Activated T-cell treated with anti-CD3 and anti-CD28 coated beads, Interleukin-2, amount 50 U/mL, for 72 hours (primary cell): ENCODE results near the gene MEGF11. TPM values are rescaled to one million over a fixed set of nuclear protein-coding genes. Genes with fewer than 3 reads are reported as not detected.

Experiments used
- ATAC-seq, 2 donors: fragments of 150-1000 bp; cut with Tn5 transposase; replicated peaks in 1 of 2; 2 replicates each; pipeline ENCODE4 v1.10.0; 2021; ENCODE audit warnings: moderate library complexity in 2 of 2, mild to moderate bottlenecking in 1 of 2
- DNase-seq, 2 donors: peaks; one replicate each; pipeline ENCODE4 v3.0.0; 2021 to 2022; ENCODE audit warnings: mixed read lengths in 1 of 2
- H3K27ac Mint-ChIP-seq: one replicate; pipeline ENCODE4 v1.8.0; 2022; ENCODE audit warnings: mild to moderate bottlenecking, moderate library complexity, mixed read lengths
- H3K27me3 Mint-ChIP-seq: one replicate; pipeline ENCODE4 v1.8.0; 2022; ENCODE audit warnings: low read depth, mixed read lengths
- H3K36me3 Mint-ChIP-seq, 2 donors: one replicate each; pipeline ENCODE4 v1.8.0; 2022; ENCODE audit warnings: mixed read lengths in 2 of 2, mild to moderate bottlenecking in 1 of 2; ENCODE audit not compliant: insufficient read depth in 2 of 2
- H3K4me1 Mint-ChIP-seq: one replicate; pipeline ENCODE4 v1.8.0; 2022; ENCODE audit warnings: low read depth, mixed read lengths
- H3K4me3 Mint-ChIP-seq, 2 donors: one replicate each; pipeline ENCODE4 v1.8.0; 2022; ENCODE audit warnings: mild to moderate bottlenecking in 2 of 2, mixed read lengths in 2 of 2, moderate library complexity in 2 of 2
- H3K9me3 Mint-ChIP-seq, 2 donors: one replicate each; pipeline ENCODE4 v1.8.0; 2022; ENCODE audit warnings: mixed read lengths in 2 of 2
- total RNA-seq, 2 donors: library from RNA; stranded (reverse); gene quantifications; one replicate each; pipeline ENCODE4 v1.2.3, GENCODE V29; 2022

MEGF11 gene
- total RNA-seq, 2 donors from 2014 or later = not detected

DNA sequence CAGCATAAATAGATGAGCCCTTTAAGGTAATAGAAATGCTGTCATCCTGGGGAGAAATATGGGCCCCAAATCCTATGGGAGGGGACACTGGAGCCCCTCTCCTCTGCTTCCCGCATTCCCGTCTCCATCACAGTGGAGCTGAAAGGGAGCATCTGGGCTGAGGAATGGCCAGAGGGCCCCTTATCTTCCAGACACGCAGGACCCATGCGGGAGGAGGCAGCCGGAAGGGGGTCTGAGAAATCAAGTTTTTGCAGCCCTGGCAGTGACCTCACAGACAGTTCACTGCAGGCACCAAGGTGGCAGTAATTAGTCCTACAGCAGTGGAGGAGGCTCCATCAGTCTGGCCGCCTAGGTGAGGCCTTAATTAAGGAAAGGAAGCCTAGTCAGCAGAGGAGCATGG is 304.1 kb downstream of the MEGF11 start:
- no peak for DNase-seq
- Mint-ChIP-seq H3K9me3 (no peaks in the 10 kb centered on the region), H3K27ac (no peak overlapping the region), H3K4me1 (peaks cover 4% of the 10 kb centered on the region), H3K36me3 (no peaks in the 10 kb centered on the region), H3K4me3 (no peak overlapping the region), H3K27me3 (no peaks in the 10 kb centered on the region)
- ATAC-seq = no peak

GRCh38 chr15:65949011-65949410 is 304.5 kb downstream of the MEGF11 start:
- no peaks in the 10 kb centered on the region for H3K36me3 Mint-ChIP-seq
- peaks cover 4% of the 10 kb centered on the region for H3K4me1 Mint-ChIP-seq
- peaks cover 4% of the 10 kb centered on the region for H3K27me3 Mint-ChIP-seq
- H3K27ac Mint-ChIP-seq = no peak overlapping the region
- no peak overlapping the region for H3K4me3 Mint-ChIP-seq
- ATAC-seq (no peak), DNase-seq (no peak)
- H3K9me3 Mint-ChIP-seq = no peaks in the 10 kb centered on the region

DNA sequence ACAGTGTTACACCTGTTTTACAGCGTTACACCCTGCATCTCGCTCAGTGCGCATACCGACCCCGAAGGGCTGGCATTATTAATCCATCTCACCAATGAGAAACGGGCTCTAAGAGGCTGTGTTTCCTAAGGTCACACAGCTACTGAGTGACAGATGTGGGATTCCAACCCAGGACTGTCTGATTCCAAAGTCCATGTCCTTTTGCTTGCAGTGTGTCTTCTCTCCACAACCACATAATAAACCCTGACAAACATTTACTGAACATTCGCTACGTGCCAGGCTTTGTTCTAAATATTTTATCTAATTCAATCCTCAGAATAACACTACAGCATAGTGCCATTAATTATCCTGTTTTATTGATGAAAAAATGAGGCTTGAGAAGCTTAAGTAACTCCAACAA is 305.2 kb downstream of the MEGF11 start:
- Mint-ChIP-seq H3K4me3 (no peak overlapping the region), H3K9me3 (no peaks in the 10 kb centered on the region)
- ATAC-seq = no peak

GRCh38 chr15:65947041-65947440 is 306.5 kb downstream of the MEGF11 start:
- Mint-ChIP-seq H3K27me3 (peaks cover 7% of the 10 kb centered on the region), H3K4me1 (peaks cover 11% of the 10 kb centered on the region)

More for the DNA sequence above, 305.2 kb downstream of the MEGF11 start:
- peaks cover 4% of the 10 kb centered on the region for H3K4me1 Mint-ChIP-seq
- DNase-seq = no peak
- H3K27me3 Mint-ChIP-seq = peaks cover 7% of the 10 kb centered on the region
- H3K36me3 Mint-ChIP-seq = no peaks in the 10 kb centered on the region
- H3K27ac Mint-ChIP-seq = no peak overlapping the region

DNA sequence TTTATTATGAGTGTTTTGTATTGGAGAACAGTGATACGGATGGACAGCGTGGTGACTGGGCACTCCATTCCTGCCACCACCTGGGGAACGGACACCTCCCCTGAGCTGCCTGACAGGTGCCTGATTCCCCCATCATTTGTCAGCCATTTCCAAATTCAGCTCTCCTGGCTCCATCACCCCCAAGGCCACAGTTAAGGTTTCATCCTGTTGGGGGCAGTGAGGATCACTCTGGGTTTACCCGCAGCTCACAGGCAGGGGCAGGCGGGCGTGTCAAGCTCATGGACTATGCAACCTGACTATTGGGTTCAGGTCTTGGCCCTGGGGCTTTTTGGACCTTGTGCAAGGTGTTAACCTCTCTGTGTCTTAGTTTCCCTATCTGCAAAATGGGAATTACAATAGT is 307.9 kb downstream of the MEGF11 start:
- Mint-ChIP-seq H3K36me3 (no peaks in the 10 kb centered on the region), H3K4me3 (no peak overlapping the region), H3K27me3 (peaks cover 7% of the 10 kb centered on the region), H3K4me1 (peaks cover 16% of the 10 kb centered on the region), H3K9me3 (no peaks in the 10 kb centered on the region), H3K27ac (no peak overlapping the region)
- no peak for ATAC-seq
- no peak for DNase-seq

More at GRCh38 chr15:65947041-65947440, 306.5 kb downstream of the MEGF11 start:
- no peak overlapping the region for H3K27ac Mint-ChIP-seq
- H3K4me3 Mint-ChIP-seq = no peak overlapping the region
- no peaks in the 10 kb centered on the region for H3K9me3 Mint-ChIP-seq
- ATAC-seq (no peak), DNase-seq (no peak)
- no peaks in the 10 kb centered on the region for H3K36me3 Mint-ChIP-seq

DNA sequence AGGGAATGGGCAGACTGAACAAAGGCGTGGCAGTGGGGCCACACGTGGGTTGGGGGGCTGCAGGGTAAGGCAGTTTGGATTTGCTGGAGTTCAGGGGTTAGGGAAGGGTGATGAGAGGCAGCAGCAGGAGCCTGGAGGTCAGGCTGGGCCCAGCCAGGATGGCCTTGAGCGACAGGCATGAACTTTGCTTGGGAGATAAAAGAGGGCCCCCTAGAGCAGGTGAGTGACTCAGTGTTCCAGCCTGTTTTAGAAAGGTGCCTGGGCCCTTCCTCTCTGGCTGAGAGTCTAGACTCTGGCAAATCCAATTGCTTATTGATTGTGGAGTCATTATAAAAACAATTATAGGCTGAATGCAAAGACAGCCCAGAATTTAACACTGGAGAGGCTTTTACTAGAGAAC is 309.1 kb downstream of the MEGF11 start:
- ATAC-seq = no peak
- H3K4me3 Mint-ChIP-seq = no peak overlapping the region
- H3K27me3 Mint-ChIP-seq = peaks cover 7% of the 10 kb centered on the region
- H3K36me3 Mint-ChIP-seq = no peaks in the 10 kb centered on the region
- H3K9me3 Mint-ChIP-seq = no peaks in the 10 kb centered on the region
- H3K4me1 Mint-ChIP-seq = peaks cover 16% of the 10 kb centered on the region
- DNase-seq = no peak
- H3K27ac Mint-ChIP-seq = no peak overlapping the region

GRCh38 chr15:65942436-65942835 is 311.1 kb downstream of the MEGF11 start:
- DNase-seq = peak; percentile 26 to 30

DNA sequence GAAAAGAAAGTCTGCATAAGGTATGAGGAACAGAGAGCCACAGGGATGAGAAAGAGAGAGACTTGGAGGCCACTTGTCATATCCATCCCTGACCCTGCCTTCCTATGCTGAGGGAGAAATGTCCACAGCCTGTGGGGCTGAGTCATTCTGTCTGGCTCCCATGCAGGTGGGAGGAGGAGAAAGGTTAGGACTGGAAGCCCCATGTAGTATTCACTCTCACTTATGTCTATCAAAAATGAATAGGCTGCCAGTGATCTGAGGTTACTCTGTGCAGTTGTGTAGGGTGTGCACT is 313.0 kb downstream of the MEGF11 start:
- Mint-ChIP-seq H3K9me3 (no peaks in the 10 kb centered on the region), H3K27ac (no peak overlapping the region), H3K4me3 (no peak overlapping the region), H3K36me3 (no peaks in the 10 kb centered on the region), H3K4me1 (peaks cover 16% of the 10 kb centered on the region), H3K27me3 (peaks cover 7% of the 10 kb centered on the region)
- no peak for DNase-seq
- peak; percentile 30 to 49 for ATAC-seq

More at GRCh38 chr15:65942436-65942835, 311.1 kb downstream of the MEGF11 start:
- Mint-ChIP-seq H3K9me3 (no peaks in the 10 kb centered on the region), H3K4me3 (no peak overlapping the region), H3K27ac (no peak overlapping the region), H3K4me1 (peaks cover 16% of the 10 kb centered on the region), H3K36me3 (no peaks in the 10 kb centered on the region), H3K27me3 (peaks cover 7% of the 10 kb centered on the region)
- peak; percentile 52 to 68 for ATAC-seq

DNA sequence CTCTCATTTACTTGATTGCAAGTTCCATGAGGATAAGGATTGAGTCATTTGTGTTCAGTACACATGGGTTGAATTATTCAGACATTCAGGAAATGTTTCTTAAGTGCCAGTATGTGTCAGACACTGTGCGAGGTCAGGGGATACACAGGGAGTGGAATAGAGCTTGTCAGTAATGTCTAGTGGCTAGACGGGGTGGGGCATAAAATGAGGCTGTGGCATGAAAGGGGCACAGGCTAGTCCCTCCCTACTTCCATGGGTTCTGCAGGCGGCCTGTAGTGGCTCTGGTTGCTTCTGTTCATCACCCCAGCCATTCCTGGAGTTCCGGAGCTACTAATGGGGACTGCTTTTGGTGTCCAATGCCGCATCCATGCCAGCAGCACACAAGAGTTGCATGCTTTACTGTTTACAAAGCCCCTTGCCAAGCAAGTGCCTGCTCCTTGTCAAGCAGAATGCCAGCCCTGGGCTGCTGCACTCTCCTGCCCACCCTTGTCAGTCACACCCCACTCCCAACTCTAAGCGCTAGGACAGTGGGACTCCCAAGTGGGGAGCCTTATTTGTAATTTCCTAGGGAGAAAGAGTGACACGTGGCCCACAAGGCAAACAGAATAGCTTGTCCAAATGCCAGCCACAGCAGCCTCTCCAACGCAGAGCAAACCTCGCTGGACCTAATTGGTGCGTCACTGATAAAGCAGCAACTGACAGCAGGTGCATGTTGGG is 313.5 kb downstream of the MEGF11 start:
- peaks cover 16% of the 10 kb centered on the region for H3K4me1 Mint-ChIP-seq
- H3K9me3 Mint-ChIP-seq = no peaks in the 10 kb centered on the region

GRCh38 chr15:65938604-65939003 is 314.9 kb downstream of the MEGF11 start:
- no peak for ATAC-seq
- H3K4me3 Mint-ChIP-seq = no peak overlapping the region
- H3K4me1 Mint-ChIP-seq = peaks cover 16% of the 10 kb centered on the region
- no peaks in the 10 kb centered on the region for H3K9me3 Mint-ChIP-seq
- H3K36me3 Mint-ChIP-seq = no peaks in the 10 kb centered on the region
- no peaks in the 10 kb centered on the region for H3K27me3 Mint-ChIP-seq
- no peak for DNase-seq
- no peak overlapping the region for H3K27ac Mint-ChIP-seq

More for the DNA sequence above, 313.5 kb downstream of the MEGF11 start:
- ATAC-seq (peak; percentile 28 to 54), DNase-seq (no peak)
- H3K27me3 Mint-ChIP-seq = peaks cover 7% of the 10 kb centered on the region
- no peaks in the 10 kb centered on the region for H3K36me3 Mint-ChIP-seq
- H3K27ac Mint-ChIP-seq = no peak overlapping the region
- no peak overlapping the region for H3K4me3 Mint-ChIP-seq

DNA sequence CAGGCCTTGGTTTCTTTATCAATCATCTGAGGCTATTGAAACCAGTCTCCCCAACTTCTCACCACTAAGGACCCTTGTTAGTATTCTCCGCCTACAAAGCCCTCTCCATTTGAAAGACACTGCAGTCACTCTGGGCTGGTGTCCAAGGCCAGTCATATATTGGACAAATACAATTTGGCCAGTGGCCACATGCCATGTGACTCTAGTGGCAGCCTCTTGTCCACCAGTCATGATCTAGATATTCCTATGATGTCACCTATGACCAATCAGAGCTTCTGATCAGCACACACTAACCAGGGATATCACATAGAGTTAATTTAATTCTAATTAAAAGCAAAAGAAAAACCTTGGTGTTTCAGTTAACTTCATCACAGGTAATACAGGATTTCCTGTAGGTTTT is 316.1 kb downstream of the MEGF11 start:
- Mint-ChIP-seq H3K27me3 (no peaks in the 10 kb centered on the region), H3K9me3 (no peaks in the 10 kb centered on the region), H3K4me3 (no peak overlapping the region), H3K4me1 (peaks cover 14% of the 10 kb centered on the region), H3K27ac (no peak overlapping the region), H3K36me3 (no peaks in the 10 kb centered on the region)
- ATAC-seq (no peak), DNase-seq (no peak)

DNA sequence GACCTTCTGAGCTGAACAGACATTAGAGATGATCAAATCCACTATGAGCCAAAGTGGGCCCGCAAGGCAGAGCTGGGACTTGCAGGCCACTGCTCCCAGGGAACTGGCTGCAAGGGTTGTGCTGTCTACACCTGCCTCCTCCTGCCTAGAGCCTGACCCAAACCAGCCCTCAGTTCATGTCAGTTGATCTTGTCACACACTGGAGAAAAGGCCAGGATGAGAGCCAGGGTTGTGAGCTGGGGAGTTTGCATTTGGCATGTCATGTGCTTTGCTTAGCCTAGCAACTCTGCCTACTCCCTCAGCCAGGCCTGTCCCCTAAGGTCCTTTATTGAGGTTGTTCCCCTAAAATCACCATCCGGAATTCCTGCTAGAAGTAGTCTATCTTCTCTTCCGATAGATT is 316.5 kb downstream of the MEGF11 start:
- no peak overlapping the region for H3K27ac Mint-ChIP-seq

DNA sequence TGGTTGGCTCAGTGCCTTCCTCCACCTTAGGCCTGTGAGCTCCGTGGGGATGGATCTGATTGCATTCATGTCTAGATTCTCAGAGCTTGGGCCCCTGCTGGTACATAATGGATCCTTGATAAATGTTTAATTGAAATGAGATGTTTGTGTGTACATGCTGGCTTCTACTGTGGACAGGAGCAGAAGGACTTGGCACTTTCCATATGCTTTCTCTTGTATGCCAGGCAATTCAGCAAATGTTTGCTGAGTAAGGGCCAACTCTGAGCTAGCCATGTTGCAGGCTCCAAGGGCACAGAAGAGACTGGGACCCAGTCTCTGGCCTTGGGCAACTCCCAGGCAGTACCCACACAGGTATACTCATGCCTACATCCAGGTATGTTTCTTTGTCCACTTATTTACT is 317.3 kb downstream of the MEGF11 start:
- H3K9me3 Mint-ChIP-seq = no peaks in the 10 kb centered on the region
- DNase-seq (no peak), ATAC-seq (no peak)
- no peak overlapping the region for H3K27ac Mint-ChIP-seq
- no peaks in the 10 kb centered on the region for H3K27me3 Mint-ChIP-seq
- peaks cover 5% of the 10 kb centered on the region for H3K4me1 Mint-ChIP-seq
- H3K36me3 Mint-ChIP-seq = no peaks in the 10 kb centered on the region
- no peak overlapping the region for H3K4me3 Mint-ChIP-seq

More for the DNA sequence above, 316.5 kb downstream of the MEGF11 start:
- H3K4me3 Mint-ChIP-seq = no peak overlapping the region
- ATAC-seq (no peak), DNase-seq (no peak)
- no peaks in the 10 kb centered on the region for H3K27me3 Mint-ChIP-seq
- no peaks in the 10 kb centered on the region for H3K36me3 Mint-ChIP-seq
- no peaks in the 10 kb centered on the region for H3K9me3 Mint-ChIP-seq
- H3K4me1 Mint-ChIP-seq = peaks cover 10% of the 10 kb centered on the region

GRCh38 chr15:65935391-65935790 is 318.2 kb downstream of the MEGF11 start:
- Mint-ChIP-seq H3K9me3 (no peaks in the 10 kb centered on the region), H3K4me3 (no peak overlapping the region), H3K36me3 (no peaks in the 10 kb centered on the region), H3K27me3 (no peaks in the 10 kb centered on the region), H3K27ac (no peak overlapping the region), H3K4me1 (no peaks in the 10 kb centered on the region)
- ATAC-seq (no peak), DNase-seq (no peak)
